HepG2 (cell line): ENCODE results near the gene XDH. TPM values are rescaled to one million over a fixed set of nuclear protein-coding genes. Genes with fewer than 3 reads are reported as not detected.
A peak's percentile ranks its signal among the peaks of the same experiment; 100 is the strongest.

Source experiments
- CEBPB ChIP-seq: IDR thresholded peaks from 2 replicates; pipeline ENCODE4 v1.6.1; 2011; ENCODE audit warnings: low read depth, low read length, improper control_type of control experiment, borderline replicate concordance
- EED ChIP-seq: sonication (generic); formaldehyde crosslinking; IDR thresholded peaks from 2 replicates; pipeline ENCODE4 v1.5.0; 2020; ENCODE audit warnings: mild to moderate bottlenecking, missing genetic modification reagents
- MXI1 ChIP-seq: IDR thresholded peaks from 3 replicates; pipeline ENCODE4 v1.6.1; 2012; ENCODE audit warnings: low read depth, low read length, inconsistent platforms, borderline replicate concordance
- MYPOP ChIP-seq: sonication (generic); formaldehyde crosslinking; IDR thresholded peaks from 2 replicates; pipeline ENCODE4 v1.8.1; 2023; ENCODE audit warnings: mild to moderate bottlenecking, moderate library complexity, missing genetic modification reagents
- RXRB ChIP-seq: IDR thresholded peaks from 2 replicates; pipeline ENCODE4 v1.6.1; 2016; ENCODE audit warnings: borderline replicate concordance, missing genetic modification reagents, missing compliant biosample characterization
- SMAD3 ChIP-seq: sonication (generic); formaldehyde crosslinking; IDR thresholded peaks from 2 replicates; pipeline ENCODE4 v1.4.0; 2020; ENCODE audit warnings: missing genetic modification reagents
- SMC3 ChIP-seq: IDR thresholded peaks from 2 replicates; pipeline ENCODE4 v1.6.1; 2011; ENCODE audit warnings: low read length, improper control_type of control experiment
- SPEN ChIP-seq: sonication (generic); formaldehyde crosslinking; IDR thresholded peaks from 2 replicates; pipeline ENCODE4 v1.5.1; 2020; ENCODE audit warnings: low read depth, mild to moderate bottlenecking, missing genetic modification reagents
- STAG1 ChIP-seq: sonication (generic); formaldehyde crosslinking; IDR thresholded peaks from 2 replicates; pipeline ENCODE4 v1.4.0; 2020; ENCODE audit warnings: missing genetic modification reagents
- XRCC5 ChIP-seq: fragments of 200-400 bp; formaldehyde crosslinking; optimal IDR thresholded peaks from 2 replicates; pipeline ENCODE3; 2017; ENCODE audit warnings: mild to moderate bottlenecking, low read length
- ZBTB40 ChIP-seq, 2 experiments: fragments of 450-650 bp in 1 of 2; sonication (generic) in 1 of 2; formaldehyde crosslinking in 1 of 2; IDR thresholded peaks; 2 replicates each; pipeline versions ENCODE4 v1.6.1 to v1.8.0; 2016 to 2022; ENCODE audit warnings: antibody characterized with exemption in 1 of 2, mild to moderate bottlenecking in 1 of 2, missing genetic modification reagents in 1 of 2
- ZNF224 ChIP-seq: sonication (generic); formaldehyde crosslinking; IDR thresholded peaks from 2 replicates; pipeline ENCODE4 v1.5.0; 2020; ENCODE audit warnings: mild to moderate bottlenecking, missing genetic modification reagents
- ZNF441 ChIP-seq: sonication (generic); formaldehyde crosslinking; IDR thresholded peaks from 2 replicates; pipeline ENCODE4 v1.7.0; 2021; ENCODE audit warnings: missing genetic modification reagents, borderline replicate concordance
- ZNF605 ChIP-seq: sonication (generic); formaldehyde crosslinking; IDR thresholded peaks from 2 replicates; pipeline ENCODE4 v1.8.0; 2022; ENCODE audit warnings: mild to moderate bottlenecking, missing genetic modification reagents
- ZNF737 ChIP-seq: sonication (generic); formaldehyde crosslinking; IDR thresholded peaks from 2 replicates; pipeline ENCODE4 v1.5.0; 2020; ENCODE audit warnings: missing genetic modification reagents, mild to moderate bottlenecking, borderline replicate concordance
- polyA plus RNA-seq, 8 experiments: library from polyadenylated mRNA; depleted of rRNA in 3 of 8; stranded (reverse) in 7 of 8; unstranded in 1 of 8; fragments of >200 nt; fragmentation: Illumina TruSeq in 4 of 8; extraction: Trizol in 4 of 8; gene quantifications; 2 replicates each; pipeline versions ENCODE4 v1.2.1 to v1.2.3, GENCODE V29; 2011 to 2016; ENCODE audit warnings: low read depth in 4 of 8, missing spikeins in 1 of 8, mixed read lengths in 1 of 8; ENCODE audit not compliant: insufficient read depth in 1 of 8
- total RNA-seq, 5 experiments: library from RNA; depleted of rRNA; stranded (reverse); fragments of >200 nt; fragmentation: Illumina TruSeq; extraction: Trizol; gene quantifications; 2 replicates each; pipeline ENCODE4 v1.2.3, GENCODE V29; 2016; ENCODE audit warnings: low read depth in 1 of 5
- TF ChIP-seq, protein P1 (sequence below), 2 experiments: fragments of 450-650 bp in 1 of 2; sonication (generic) in 1 of 2; formaldehyde crosslinking; IDR thresholded peaks; 2 replicates each; pipeline versions ENCODE4 v1.5.0 to v1.8.0; 2020 to 2022; ENCODE audit warnings: mild to moderate bottlenecking in 1 of 2, missing genetic modification reagents in 1 of 2
- TF ChIP-seq, protein P2 (sequence below): sonication (generic); formaldehyde crosslinking; IDR thresholded peaks from 2 replicates; pipeline ENCODE4 v1.5.0; 2020; ENCODE audit warnings: missing genetic modification reagents

Gene XDH
- total and polyA plus RNA-seq, 2 of the 13 experiments (the other 11 are each of a cell fraction or from before 2014, with no cell fraction given): not detected

GRCh38 chr2:31333527-31334183 is 80.9 kb downstream of the XDH start (continued):
- TF ChIP-seq ZBTB40 (IDR thresholded peaks at IDR 0.05) (no peak), ZBTB40 (CRISPR knock-in tag; IDR thresholded peaks at IDR 0.05) (no peak), EED (CRISPR knock-in tag) (no peak), STAG1 (CRISPR knock-in tag) (peak; percentile 94), ZNF737 (CRISPR knock-in tag) (no peak), ZNF224 (no peak), MXI1 (0 out of 3 replicates have a peak, but pooled peaks have one; percentile 17), ZNF605 (CRISPR knock-in tag) (peak; percentile 27; the same call in 1 of the 2 replicates), ZNF441 (CRISPR knock-in tag) (no peak), SMAD3 (CRISPR knock-in tag) (0 out of 2 replicates have a peak, but pooled peaks have one; percentile 52), SPEN (0 out of 2 replicates have a peak, but pooled peaks have one; percentile 23), RXRB (CRISPR knock-in tag) (no peak), SMC3 (peak; percentile 93), CEBPB (peak; percentile 78), XRCC5 (peak; percentile 39), MYPOP (CRISPR knock-in tag) (no peak)
- TF ChIP-seq, protein P1, sequence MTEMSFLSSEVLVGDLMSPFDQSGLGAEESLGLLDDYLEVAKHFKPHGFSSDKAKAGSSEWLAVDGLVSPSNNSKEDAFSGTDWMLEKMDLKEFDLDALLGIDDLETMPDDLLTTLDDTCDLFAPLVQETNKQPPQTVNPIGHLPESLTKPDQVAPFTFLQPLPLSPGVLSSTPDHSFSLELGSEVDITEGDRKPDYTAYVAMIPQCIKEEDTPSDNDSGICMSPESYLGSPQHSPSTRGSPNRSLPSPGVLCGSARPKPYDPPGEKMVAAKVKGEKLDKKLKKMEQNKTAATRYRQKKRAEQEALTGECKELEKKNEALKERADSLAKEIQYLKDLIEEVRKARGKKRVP (CRISPR knock-in tag; IDR thresholded peaks at IDR 0.05): 0 out of 4 replicates have a peak, but pooled peaks of 1 of the 2 experiments have one; percentile 7
- TF ChIP-seq, protein P2, sequence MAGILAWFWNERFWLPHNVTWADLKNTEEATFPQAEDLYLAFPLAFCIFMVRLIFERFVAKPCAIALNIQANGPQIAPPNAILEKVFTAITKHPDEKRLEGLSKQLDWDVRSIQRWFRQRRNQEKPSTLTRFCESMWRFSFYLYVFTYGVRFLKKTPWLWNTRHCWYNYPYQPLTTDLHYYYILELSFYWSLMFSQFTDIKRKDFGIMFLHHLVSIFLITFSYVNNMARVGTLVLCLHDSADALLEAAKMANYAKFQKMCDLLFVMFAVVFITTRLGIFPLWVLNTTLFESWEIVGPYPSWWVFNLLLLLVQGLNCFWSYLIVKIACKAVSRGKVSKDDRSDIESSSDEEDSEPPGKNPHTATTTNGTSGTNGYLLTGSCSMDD (CRISPR knock-in tag): no peak
